Measurements from ENCODE around the gene MYO7A. TPM values are rescaled to one million over a fixed set of nuclear protein-coding genes. Genes with fewer than 3 reads are reported as not detected.

Gene MYO7A
- total and polyA plus RNA-seq, 2 donors (not counting 1 experiment from before 2014, with no cell fraction given) = 0.03 to 0.07 TPM

DNA sequence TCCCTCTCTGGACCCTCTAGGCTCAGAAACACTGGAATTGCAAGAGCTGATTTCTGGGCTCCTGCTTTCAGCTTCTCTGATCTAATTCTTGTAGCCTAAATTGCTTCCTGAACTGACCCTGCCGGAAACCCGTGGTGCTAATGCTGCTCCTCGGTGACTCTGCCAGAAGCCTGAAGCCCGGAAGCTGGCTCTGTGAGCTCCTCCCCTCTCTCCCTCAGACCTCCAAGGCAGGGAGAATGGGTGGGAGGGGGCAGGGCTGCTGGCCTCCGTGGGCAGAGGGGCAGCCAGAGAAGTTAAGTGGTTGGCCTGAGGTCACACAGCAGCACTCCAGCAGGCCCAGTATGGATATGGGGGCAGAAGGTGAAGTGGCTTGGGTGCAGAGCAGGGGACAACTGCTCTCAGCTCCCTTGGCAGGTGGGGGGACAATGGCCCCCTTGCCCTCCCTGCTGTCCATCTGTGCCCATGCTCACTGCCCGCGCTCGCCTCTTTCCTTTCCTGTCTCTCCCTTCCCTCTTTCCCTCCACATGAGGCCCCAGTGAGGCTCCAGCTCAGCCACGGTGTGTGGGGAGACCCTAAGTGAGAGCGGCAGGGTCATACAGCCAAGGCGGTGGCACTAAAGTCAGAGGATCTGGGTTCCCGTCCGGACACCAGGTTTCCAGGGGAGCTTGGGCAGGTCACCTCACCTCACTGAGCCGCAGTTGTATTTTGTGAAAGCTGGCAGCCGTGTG, 45.0 kb upstream of the MYO7A start:
- Histone ChIP-seq H3K79me2 (ENCODE audit: control insufficient read depth, insufficient read depth, low read length) (no peaks in the 10 kb centered on the region), H2AFZ (ENCODE audit: insufficient read depth, low read depth, low read length, poor library complexity, severe bottlenecking) (peak overlapping the region; percentile 58), H3K4me1 (ENCODE audit: control insufficient read depth in 2 of 2, insufficient read depth in 2 of 2, low read length in 2 of 2) (peaks cover 6 to 16% of the 10 kb centered on the region in 2 donors), H3K4me3 (ENCODE audit: control extremely low read depth in 1 of 5, extremely low read depth in 1 of 5, insufficient read depth in 1 of 5, low read depth in 2 of 5, low read length in 4 of 5) (no peak overlapping the region), H3K4me2 (replicated peaks; ENCODE audit: low read depth, low read length, poor library complexity, severe bottlenecking) (peak overlapping the region; percentile 18), H4K20me1 (ENCODE audit: control insufficient read depth, insufficient read depth, low read length, poor library complexity, severe bottlenecking) (no peaks in the 10 kb centered on the region), H3K27ac (ENCODE audit: low read length in 2 of 2) (no peak overlapping the region), H3K9ac (ENCODE audit: low read length) (no peak overlapping the region), H3K9me3 (ENCODE audit: control extremely low read depth in 1 of 3, control insufficient read depth in 2 of 3, insufficient read depth in 1 of 3, low read length in 2 of 3) (peaks cover 0 to 5% (median 0%) of the 10 kb centered on the region in 3 donors), H3K36me3 (replicated peaks in 1 of 2; ENCODE audit: control extremely low read depth in 1 of 2, control insufficient read depth in 1 of 2, extremely low read depth in 1 of 2, insufficient read depth in 2 of 2, low read length in 1 of 2) (no peaks in the 10 kb centered on the region), H3K27me3 (replicated peaks in 1 of 4; ENCODE audit: control extremely low read depth in 1 of 4, control insufficient read depth in 3 of 4, insufficient read depth in 4 of 4, low read length in 3 of 4) (no peaks in the 10 kb centered on the region)
- DNase-seq (no peak), ATAC-seq (ENCODE audit: low read depth) (no peak)
- POLR2A ChIA-PET = no interaction called here
- no peaks in the 10 kb centered on the region for H3K27me3 Mint-ChIP-seq
- CTCF ChIA-PET = interaction anchor here (2.6 kb wide), 1 partner anchor 8 kb away, joined by 14 read pairs; no protein-coding TSS in a partner anchor
- no peak overlapping the region for H3K27ac Mint-ChIP-seq
- TF ChIP-seq EZH2 (IDR thresholded peaks at IDR 0.05; ENCODE audit: borderline replicate concordance, insufficient read depth, low read depth, low read length, poor library complexity, severe bottlenecking) (no peak), CTCF (IDR thresholded peaks at IDR 0.05) (no peak)
- H3K9me3 Mint-ChIP-seq (ENCODE audit: insufficient read depth) = peaks cover 9% of the 10 kb centered on the region
- WGBS (ENCODE audit: insufficient coverage) = 82% methylated on average over 13 of the region's 15 CpGs
- H3K4me1 Mint-ChIP-seq = peaks cover 13% of the 10 kb centered on the region
- no peak overlapping the region for H3K4me3 Mint-ChIP-seq
- intact Hi-C loops (cut with micrococcal nuclease) = no loop called here

GRCh38 chr11:77083566-77084245, 44.3 kb upstream of the MYO7A start:
- H3K4me3 Mint-ChIP-seq = no peak overlapping the region
- no peak overlapping the region for H3K27ac Mint-ChIP-seq
- no peak overlapping the region for H3K9ac ChIP-seq (ENCODE audit: low read length)
- ATAC-seq (ENCODE audit: low read depth) (no peak), DNase-seq (no peak)
- 97% methylated on average over 11 of the region's 12 CpGs for WGBS (ENCODE audit: insufficient coverage)
- H3K36me3 ChIP-seq (replicated peaks in 1 of 2; ENCODE audit: control extremely low read depth in 1 of 2, control insufficient read depth in 1 of 2, extremely low read depth in 1 of 2, insufficient read depth in 2 of 2, low read length in 1 of 2) = no peaks in the 10 kb centered on the region
- ChIA-PET CTCF (no interaction called here), POLR2A (no interaction called here)
- H3K9me3 Mint-ChIP-seq (ENCODE audit: insufficient read depth) = peaks cover 5% of the 10 kb centered on the region
- no peak for TF ChIP-seq CTCF (IDR thresholded peaks at IDR 0.05)
- no peak for TF ChIP-seq EZH2 (IDR thresholded peaks at IDR 0.05; ENCODE audit: borderline replicate concordance, insufficient read depth, low read depth, low read length, poor library complexity, severe bottlenecking)
- no peaks in the 10 kb centered on the region for H3K27me3 Mint-ChIP-seq
- H2AFZ ChIP-seq (ENCODE audit: insufficient read depth, low read depth, low read length, poor library complexity, severe bottlenecking) = no peak overlapping the region
- no peak overlapping the region for H3K27ac ChIP-seq (ENCODE audit: low read length in 2 of 2)
- peaks cover 0 to 5% (median 0%) of the 10 kb centered on the region in 3 donors for H3K9me3 ChIP-seq (ENCODE audit: control extremely low read depth in 1 of 3, control insufficient read depth in 2 of 3, insufficient read depth in 1 of 3, low read length in 2 of 3)
- no peak overlapping the region for H3K4me2 ChIP-seq (replicated peaks; ENCODE audit: low read depth, low read length, poor library complexity, severe bottlenecking)
- no peaks in the 10 kb centered on the region for H3K79me2 ChIP-seq (ENCODE audit: control insufficient read depth, insufficient read depth, low read length)
- H3K4me1 Mint-ChIP-seq = peaks cover 13% of the 10 kb centered on the region
- intact Hi-C loops (cut with micrococcal nuclease) = no loop called here
- no peaks in the 10 kb centered on the region for H4K20me1 ChIP-seq (ENCODE audit: control insufficient read depth, insufficient read depth, low read length, poor library complexity, severe bottlenecking)
- H3K27me3 ChIP-seq (replicated peaks in 1 of 4; ENCODE audit: control extremely low read depth in 1 of 4, control insufficient read depth in 3 of 4, insufficient read depth in 4 of 4, low read length in 3 of 4) = no peaks in the 10 kb centered on the region
- peaks cover 6 to 16% of the 10 kb centered on the region in 2 donors for H3K4me1 ChIP-seq (ENCODE audit: control insufficient read depth in 2 of 2, insufficient read depth in 2 of 2, low read length in 2 of 2)
- H3K4me3 ChIP-seq (ENCODE audit: control extremely low read depth in 1 of 5, extremely low read depth in 1 of 5, insufficient read depth in 1 of 5, low read depth in 2 of 5, low read length in 4 of 5) = no peak overlapping the region
